ENCODE measurements around the gene FCHSD2. TPM values are rescaled to one million over a fixed set of nuclear protein-coding genes. Genes with fewer than 3 reads are reported as not detected.

FCHSD2 gene
- total RNA-seq, 1 donor from 2014 or later: 10.0 TPM

GRCh38 chr11:73058989-73059674, 83.0 kb downstream of the FCHSD2 start:
- Histone ChIP-seq H3K4me3 (ENCODE audit: low read depth, low read length) (no peak overlapping the region), H3K36me3 (ENCODE audit: control insufficient read depth, insufficient read depth, low read length) (no peaks in the 10 kb centered on the region), H3K27me3 (ENCODE audit: control insufficient read depth, insufficient read depth, low read length) (no peaks in the 10 kb centered on the region)
- DNase-seq (ENCODE audit: low read depth): no peak
- no peak for TF ChIP-seq CTCF (IDR thresholded peaks at IDR 0.05; ENCODE audit: insufficient read depth, low read length, severe bottlenecking)
- no peak for FAIRE-seq

GRCh38 chr11:73055655-73056354, 86.3 kb downstream of the FCHSD2 start:
- no peaks in the 10 kb centered on the region for H3K27me3 ChIP-seq (ENCODE audit: control insufficient read depth, insufficient read depth, low read length)
- TF ChIP-seq CTCF (IDR thresholded peaks at IDR 0.05; ENCODE audit: insufficient read depth, low read length, severe bottlenecking): no peak
- no peaks in the 10 kb centered on the region for H3K36me3 ChIP-seq (ENCODE audit: control insufficient read depth, insufficient read depth, low read length)
- FAIRE-seq: no peak
- no peak for DNase-seq (ENCODE audit: low read depth)
- H3K4me3 ChIP-seq (ENCODE audit: low read depth, low read length): no peak overlapping the region

GRCh38 chr11:73055002-73055401, 87.1 kb downstream of the FCHSD2 start:
- DNase-seq (ENCODE audit: low read depth): no peak
- no peak for FAIRE-seq
- H3K36me3 ChIP-seq (ENCODE audit: control insufficient read depth, insufficient read depth, low read length): no peaks in the 10 kb centered on the region
- H3K4me3 ChIP-seq (ENCODE audit: low read depth, low read length): no peak overlapping the region
- TF ChIP-seq CTCF (IDR thresholded peaks at IDR 0.05; ENCODE audit: insufficient read depth, low read length, severe bottlenecking): no peak
- H3K27me3 ChIP-seq (ENCODE audit: control insufficient read depth, insufficient read depth, low read length): no peaks in the 10 kb centered on the region

- no peaks in the 10 kb centered on the region for H3K27me3 ChIP-seq (ENCODE audit: control insufficient read depth, insufficient read depth, low read length)
- no peak for DNase-seq (ENCODE audit: low read depth)
- H3K4me3 ChIP-seq (ENCODE audit: low read depth, low read length): no peak overlapping the region
- no peak for FAIRE-seq
- no peaks in the 10 kb centered on the region for H3K36me3 ChIP-seq (ENCODE audit: control insufficient read depth, insufficient read depth, low read length)
- no peak for TF ChIP-seq CTCF (IDR thresholded peaks at IDR 0.05; ENCODE audit: insufficient read depth, low read length, severe bottlenecking)
These were observed 88.2 kb downstream of the FCHSD2 start for GRCh38 chr11:73053964-73054363.

GRCh38 chr11:73048446-73048845, 93.7 kb downstream of the FCHSD2 start:
- Histone ChIP-seq H3K36me3 (ENCODE audit: control insufficient read depth, insufficient read depth, low read length) (no peaks in the 10 kb centered on the region), H3K27me3 (ENCODE audit: control insufficient read depth, insufficient read depth, low read length) (no peaks in the 10 kb centered on the region), H3K4me3 (ENCODE audit: low read depth, low read length) (no peak overlapping the region)
- DNase-seq (ENCODE audit: low read depth) (no peak), FAIRE-seq (no peak)
- TF ChIP-seq CTCF (IDR thresholded peaks at IDR 0.05; ENCODE audit: insufficient read depth, low read length, severe bottlenecking): no peak

Data from bronchial epithelial cell (primary cell).